LNCaP clone FGC (cell line): ENCODE data around the gene KLHL6.
"Not testable (repeated sequence)": the region's sequence is repeated elsewhere in the genome, so short reads cannot be mapped to it uniquely, and the experiment has no call there.

ENCODE experiments used
- DNase-seq: peaks from one replicate; pipeline ENCODE4 v3.0.0-alpha.2; 2011; ENCODE audit warnings: low read depth
- H3K4me3 ChIP-seq: 2 replicates; pipeline ENCODE4 v1.5.1; 2011; ENCODE audit warnings: mild to moderate bottlenecking, low read depth, low read length, control low read depth
- CTCF ChIP-seq: IDR thresholded peaks from 2 replicates; pipeline ENCODE4 v1.5.1; 2012; ENCODE audit warnings: mild to moderate bottlenecking; ENCODE audit not compliant: control insufficient read depth, insufficient read depth; ENCODE audit errors: extremely low read depth

Gene KLHL6

GRCh38 chr3:183534249-183534648 is 21.3 kb downstream of the KLHL6 start:
- H3K4me3 ChIP-seq: no peak overlapping the region
- no peak for TF ChIP-seq CTCF

GRCh38 chr3:183533412-183534132 is 21.9 kb downstream of the KLHL6 start:
- TF ChIP-seq CTCF: no peak
- no peak for DNase-seq
- H3K4me3 ChIP-seq: no peak overlapping the region

More at GRCh38 chr3:183534249-183534648, 21.3 kb downstream of the KLHL6 start:
- no peak for DNase-seq

- H3K4me3 ChIP-seq: no peak overlapping the region
- DNase-seq: no peak
Measured at GRCh38 chr3:183532620-183533411, 22.7 kb downstream of the KLHL6 start.

GRCh38 chr3:183529717-183530116 is 25.8 kb downstream of the KLHL6 start:
- H3K4me3 ChIP-seq: no peak overlapping the region
- no peak for DNase-seq
- no peak for TF ChIP-seq CTCF

More at GRCh38 chr3:183532620-183533411, 22.7 kb downstream of the KLHL6 start:
- no peak for TF ChIP-seq CTCF

- TF ChIP-seq CTCF: no peak
- no peak overlapping the region for H3K4me3 ChIP-seq
- DNase-seq: no peak
Measured at GRCh38 chr3:183529185-183529584, 26.3 kb downstream of the KLHL6 start.

DNA sequence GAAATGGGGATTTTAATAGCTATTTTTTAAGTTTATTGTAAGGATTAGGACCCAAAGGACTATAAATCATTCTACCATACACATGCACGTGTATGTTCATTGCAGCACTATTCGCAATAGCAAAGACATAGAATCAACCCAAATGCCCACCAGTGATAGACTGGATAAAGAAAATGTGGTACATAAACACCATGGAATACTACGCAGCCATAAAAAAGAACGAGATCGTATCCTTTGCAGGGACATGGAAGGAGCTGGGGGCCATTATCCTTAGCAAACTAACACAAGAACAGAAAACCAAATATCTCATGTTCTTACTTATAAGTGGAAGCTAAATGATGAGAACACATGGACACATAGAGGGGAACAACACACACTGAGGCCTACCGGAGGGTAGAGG is 26.7 kb downstream of the KLHL6 start:
- H3K4me3 ChIP-seq, DNase-seq: not testable (repeated sequence)
